Astrocyte of the spinal cord (primary cell): ENCODE data around the gene TRAPPC2.
A peak's percentile ranks its signal among the peaks of the same experiment; 100 is the strongest.
"Not testable (repeated sequence)": the region's sequence is repeated elsewhere in the genome, so short reads cannot be mapped to it uniquely, and the experiment has no call there.

ENCODE experiments used
- DNase-seq: peaks from one replicate; pipeline ENCODE4 v3.0.0; 2011; ENCODE audit warnings: low read depth, low spot score
- H3K4me3 ChIP-seq: 2 replicates; pipeline ENCODE4 v1.5.1; 2011; ENCODE audit warnings: low read depth, mild to moderate bottlenecking, low read length, moderate library complexity
- in situ Hi-C: cut with HindIII; loops from 2 replicates; pipeline ENCODE4 v1.10.0; 2017; ENCODE audit warnings: low sequenced_read_pairs
- TF ChIP-seq, protein P1 (sequence below): IDR thresholded peaks from 2 replicates; pipeline ENCODE4 v1.5.1; 2012; ENCODE audit warnings: low read depth, mild to moderate bottlenecking, low read length, inconsistent platforms

Gene TRAPPC2

DNA sequence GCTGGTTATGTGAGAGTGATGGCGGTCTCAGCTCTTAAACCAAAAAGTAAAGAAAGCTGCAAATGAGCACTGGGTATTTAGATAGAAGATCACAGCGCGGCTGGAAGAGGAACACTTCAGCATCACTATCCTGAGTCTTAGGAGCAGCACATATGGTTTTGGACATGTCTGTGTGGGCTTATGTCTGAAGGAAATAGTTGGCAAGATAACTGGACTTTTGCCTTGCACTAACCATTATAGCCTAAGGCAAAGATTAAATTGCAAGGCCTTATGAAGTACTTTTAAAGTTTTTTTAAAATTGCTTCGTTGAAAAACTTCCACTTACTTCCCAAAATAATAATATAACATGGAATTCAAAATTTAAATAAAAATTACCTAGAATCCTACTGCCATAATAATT, 50.1 kb downstream of the TRAPPC2 start:
- no peak for DNase-seq
- no peak overlapping the region for H3K4me3 ChIP-seq
- in situ Hi-C loops = no loop called here
- TF ChIP-seq, protein P1, sequence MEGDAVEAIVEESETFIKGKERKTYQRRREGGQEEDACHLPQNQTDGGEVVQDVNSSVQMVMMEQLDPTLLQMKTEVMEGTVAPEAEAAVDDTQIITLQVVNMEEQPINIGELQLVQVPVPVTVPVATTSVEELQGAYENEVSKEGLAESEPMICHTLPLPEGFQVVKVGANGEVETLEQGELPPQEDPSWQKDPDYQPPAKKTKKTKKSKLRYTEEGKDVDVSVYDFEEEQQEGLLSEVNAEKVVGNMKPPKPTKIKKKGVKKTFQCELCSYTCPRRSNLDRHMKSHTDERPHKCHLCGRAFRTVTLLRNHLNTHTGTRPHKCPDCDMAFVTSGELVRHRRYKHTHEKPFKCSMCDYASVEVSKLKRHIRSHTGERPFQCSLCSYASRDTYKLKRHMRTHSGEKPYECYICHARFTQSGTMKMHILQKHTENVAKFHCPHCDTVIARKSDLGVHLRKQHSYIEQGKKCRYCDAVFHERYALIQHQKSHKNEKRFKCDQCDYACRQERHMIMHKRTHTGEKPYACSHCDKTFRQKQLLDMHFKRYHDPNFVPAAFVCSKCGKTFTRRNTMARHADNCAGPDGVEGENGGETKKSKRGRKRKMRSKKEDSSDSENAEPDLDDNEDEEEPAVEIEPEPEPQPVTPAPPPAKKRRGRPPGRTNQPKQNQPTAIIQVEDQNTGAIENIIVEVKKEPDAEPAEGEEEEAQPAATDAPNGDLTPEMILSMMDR = no peak

DNA sequence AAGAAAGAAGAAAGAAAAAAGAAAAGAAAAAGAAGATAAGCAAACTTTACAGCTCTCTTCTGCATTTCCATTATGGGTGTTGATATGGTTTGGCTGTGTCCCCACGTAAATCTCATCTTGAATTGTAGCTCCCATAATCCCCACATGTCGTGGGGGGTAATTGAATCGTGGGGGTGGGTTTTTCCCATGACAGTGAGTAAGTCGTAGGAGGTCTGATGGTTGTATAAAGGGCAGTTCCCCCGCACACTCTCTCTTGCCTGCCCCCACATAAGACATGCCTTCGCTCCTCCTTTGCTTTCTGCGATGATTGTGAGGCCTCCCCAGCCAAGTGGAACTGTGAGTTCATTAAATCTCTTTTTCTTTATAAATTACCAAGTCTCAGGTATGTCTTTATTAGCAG, 52.8 kb downstream of the TRAPPC2 start:
- in situ Hi-C loops = no loop called here
- no peak for DNase-seq
- TF ChIP-seq, protein P1 = no peak

DNA sequence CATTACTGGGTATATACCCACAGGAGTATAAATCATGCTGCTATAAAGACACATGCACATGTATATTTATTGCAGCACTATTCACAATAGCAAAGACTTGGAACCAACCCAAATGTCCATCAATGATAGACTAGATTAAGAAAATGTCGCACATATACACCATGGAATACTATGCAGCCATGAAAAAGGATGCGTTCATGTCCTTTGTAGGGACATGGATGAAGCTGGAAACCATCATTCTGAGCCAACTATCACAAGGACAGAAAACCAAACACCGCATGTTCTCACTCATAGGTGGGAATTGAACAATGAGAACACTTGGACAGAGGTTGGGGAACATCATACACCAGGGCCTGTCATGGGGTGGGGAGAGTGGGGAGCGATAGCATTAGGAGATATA, 54.7 kb downstream of the TRAPPC2 start:
- H3K4me3 ChIP-seq, in situ Hi-C loops, DNase-seq: not testable (repeated sequence)

More for the DNA sequence above, 52.8 kb downstream of the TRAPPC2 start:
- H3K4me3 ChIP-seq = no peak overlapping the region

DNA sequence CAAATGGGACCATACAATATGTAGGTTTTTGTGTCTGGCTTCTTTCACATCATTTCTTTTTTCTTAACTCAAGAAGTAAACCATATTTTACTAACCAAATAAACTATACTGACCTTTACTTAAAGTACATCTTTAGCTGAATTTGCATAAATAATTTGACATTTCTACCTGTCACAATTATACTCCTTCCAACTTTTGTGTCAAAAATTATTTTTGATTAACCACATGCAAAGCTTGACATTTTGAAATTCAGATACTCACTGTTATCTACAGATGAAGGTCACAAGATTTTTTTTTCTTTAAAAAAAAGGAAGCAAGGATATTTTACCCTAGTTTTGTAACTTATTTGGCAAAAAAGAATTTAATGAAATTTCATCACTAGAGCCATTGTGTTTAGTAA, 57.5 kb downstream of the TRAPPC2 start:
- no peak overlapping the region for H3K4me3 ChIP-seq
- in situ Hi-C loops = no loop called here
- DNase-seq = no peak
- TF ChIP-seq, protein P1 = no peak

DNA sequence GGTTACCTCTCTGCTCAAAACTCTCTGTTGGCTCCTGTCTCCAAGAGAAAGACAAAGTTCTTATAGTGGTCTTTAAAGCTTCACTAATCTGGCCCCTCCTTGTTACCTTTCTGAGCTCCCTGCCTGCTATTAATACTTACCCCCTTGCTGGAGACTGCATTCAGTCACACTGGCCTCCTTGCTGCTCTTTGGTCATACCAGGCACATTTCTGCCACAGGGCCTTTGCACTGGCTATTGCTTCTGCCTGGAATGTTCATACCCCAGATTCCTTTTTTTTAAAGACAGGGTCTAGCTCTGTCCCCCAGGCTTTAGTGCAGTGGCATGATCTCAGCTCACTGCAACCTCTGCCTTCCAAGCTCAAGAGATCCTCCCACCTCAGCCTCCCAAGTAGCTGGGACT, 61.4 kb downstream of the TRAPPC2 start:
- DNase-seq = no peak
- TF ChIP-seq, protein P1 = no peak
- in situ Hi-C loops = no loop called here

DNA sequence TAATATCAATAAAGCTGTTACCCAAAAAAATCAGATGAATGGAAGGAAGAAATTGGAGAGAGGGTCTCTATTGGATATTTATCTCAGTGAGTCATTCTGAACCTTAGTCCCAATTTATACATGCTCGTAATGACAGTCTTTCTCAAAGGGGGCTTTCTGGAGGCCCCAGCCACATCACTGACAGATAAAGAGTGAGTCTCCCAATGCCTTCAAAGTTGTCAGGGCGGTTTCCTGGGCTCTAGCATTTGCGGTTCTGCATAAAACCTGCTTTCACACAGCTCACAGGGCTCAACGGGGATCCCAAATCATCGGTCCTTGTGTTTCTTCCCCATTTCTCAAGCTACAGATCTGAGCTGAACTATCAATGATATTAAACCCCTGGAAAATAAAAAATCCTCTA, 64.2 kb downstream of the TRAPPC2 start:
- no peak overlapping the region for H3K4me3 ChIP-seq
- in situ Hi-C loops = no loop called here
- TF ChIP-seq, protein P1 = no peak
- no peak for DNase-seq

More for the DNA sequence above, 61.4 kb downstream of the TRAPPC2 start:
- H3K4me3 ChIP-seq = no peak overlapping the region

DNA sequence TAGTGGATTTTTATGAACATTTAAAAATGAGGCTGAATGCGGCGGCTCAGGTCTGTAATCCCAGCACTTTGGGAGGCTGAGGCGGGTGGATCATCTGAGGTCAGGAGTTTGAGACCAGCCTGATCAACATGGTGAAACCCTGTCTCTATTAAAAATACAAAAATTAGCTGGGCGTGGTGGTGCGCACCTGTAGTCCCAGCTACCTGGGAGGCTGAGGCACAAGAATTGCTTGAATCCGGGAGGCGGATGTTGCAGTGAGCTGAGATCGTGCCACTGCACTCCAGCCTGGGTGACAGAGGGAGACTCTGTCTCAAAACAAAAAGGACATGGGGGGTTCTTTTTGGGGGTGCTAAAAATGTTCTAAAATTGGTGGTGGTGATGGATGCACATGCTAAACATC, 64.7 kb downstream of the TRAPPC2 start:
- in situ Hi-C loops, DNase-seq, H3K4me3 ChIP-seq: not testable (repeated sequence)

DNA sequence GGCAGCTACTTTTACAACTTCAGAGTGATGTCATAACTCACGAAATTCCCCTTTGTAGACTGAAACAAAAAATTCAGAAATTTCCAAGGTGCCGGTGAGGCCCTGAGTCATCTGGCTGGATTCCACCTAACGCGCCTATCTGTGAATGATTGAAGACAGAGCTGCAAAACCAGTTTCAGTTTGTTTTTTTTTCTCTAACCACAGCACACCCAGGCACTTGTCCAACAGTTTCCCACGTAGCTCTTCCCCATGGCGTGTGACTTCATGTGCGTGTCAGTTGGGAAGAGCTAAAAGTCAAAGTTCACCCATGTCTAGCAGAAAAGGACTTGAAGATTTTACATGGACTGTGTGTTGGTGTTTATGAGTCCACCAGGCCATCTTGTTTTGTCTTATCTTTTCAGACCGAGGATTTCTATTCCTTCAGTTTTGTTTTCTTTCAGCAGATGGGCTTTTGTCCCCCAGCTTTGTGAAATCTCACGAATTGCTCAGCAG, 65.1 kb downstream of the TRAPPC2 start:
- peak; percentile 96 for DNase-seq
- in situ Hi-C loops = no loop called here
- TF ChIP-seq, protein P1 = no peak
- H3K4me3 ChIP-seq = no peak overlapping the region
